ENCODE data around the gene ZNF530. TPM values are rescaled to one million over a fixed set of nuclear protein-coding genes. Genes with fewer than 3 reads are reported as not detected.

Gene ZNF530
- total and polyA plus RNA-seq, 2 donors (not counting 1 experiment from before 2014, with no cell fraction given), result 4.3 to 11.2 TPM

DNA sequence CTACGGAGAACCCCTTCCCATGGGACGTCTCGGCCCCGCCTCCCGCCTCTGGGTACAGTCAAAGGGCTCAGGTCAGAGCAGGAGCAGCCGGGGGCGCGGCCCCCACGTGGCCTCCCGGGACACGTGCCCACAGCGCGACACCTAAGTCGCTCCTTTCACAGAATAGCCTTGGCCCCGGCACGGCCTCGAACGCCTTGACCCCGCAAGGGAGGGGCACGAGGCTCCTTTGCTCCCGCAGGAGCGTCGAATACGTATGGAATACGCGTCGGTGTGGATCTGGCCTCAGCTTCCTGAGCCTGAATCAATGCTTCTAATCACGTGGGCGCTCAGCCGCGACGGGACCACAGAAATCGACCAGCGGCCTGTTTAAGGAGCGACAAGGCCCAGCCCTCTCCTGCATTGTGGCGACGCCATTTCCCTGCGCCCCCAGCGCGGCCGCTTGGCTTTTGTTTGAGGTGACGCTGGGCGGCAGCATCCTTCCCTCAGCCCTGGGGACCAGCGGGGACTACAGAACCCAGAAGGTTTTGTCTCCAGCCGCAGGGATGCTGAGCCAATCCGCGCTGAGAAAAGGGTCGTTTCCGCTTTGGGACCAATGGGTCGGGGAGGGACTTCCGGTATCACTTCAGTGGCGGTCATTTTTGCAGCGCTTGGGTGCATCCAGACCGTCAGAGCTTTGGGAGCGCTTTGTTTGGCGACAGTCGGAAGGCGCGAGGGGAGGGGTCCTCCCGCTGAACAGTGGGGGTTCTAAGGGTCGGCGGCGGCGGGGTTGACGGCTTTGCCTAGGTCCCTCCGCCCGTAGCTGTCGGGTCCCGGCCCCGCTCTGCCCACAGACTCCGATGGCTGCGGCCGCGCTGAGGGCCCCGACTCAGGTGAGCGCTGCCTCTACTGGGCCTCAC is 15.9 kb upstream of the ZNF530 start, which contains the start of gene ZIK1:
Gene ZIK1 (plus strand): TSS at position 625 of the 896 bp plus-strand sequence. CDS start 212 bp downstream, at position 837.
- Mint-ChIP-seq H3K9me3 (ENCODE audit: insufficient read depth) (peaks cover 14% of the 10 kb centered on the region), H3K27ac (peak within 1 kb of the TSS; percentile 96), H3K27me3 (no peaks in the 10 kb centered on the region), H3K4me3 (peak within 1 kb of the TSS; percentile 99), H3K4me1 (peaks cover 21% of the 10 kb centered on the region)
- ATAC-seq (ENCODE audit: low read depth) (peak; percentile 89), DNase-seq (peak; percentile 96)
- peaks cover 20 to 27% of the 10 kb centered on the region in 2 donors for H3K4me1 ChIP-seq (ENCODE audit: control insufficient read depth in 2 of 2, insufficient read depth in 2 of 2, low read length in 2 of 2)
- peak within 1 kb of the TSS; percentile 70 to 92 (median 77) for H3K4me3 ChIP-seq (ENCODE audit: control extremely low read depth in 1 of 5, extremely low read depth in 1 of 5, insufficient read depth in 1 of 5, low read depth in 2 of 5, low read length in 4 of 5)
- H3K9me3 ChIP-seq (ENCODE audit: control extremely low read depth in 1 of 3, control insufficient read depth in 2 of 3, insufficient read depth in 1 of 3, low read length in 2 of 3), result peaks cover under 1 to 60% (median 30%) of the 10 kb centered on the region in 3 donors
- no peaks in the 10 kb centered on the region for H4K20me1 ChIP-seq (ENCODE audit: control insufficient read depth, insufficient read depth, low read length, poor library complexity, severe bottlenecking)
- peaks cover 32% of the 10 kb centered on the region for H3K79me2 ChIP-seq (ENCODE audit: control insufficient read depth, insufficient read depth, low read length)
- ChIA-PET CTCF (no interaction called here), POLR2A (interaction anchor here (1.0 kb wide), 1 partner anchor 47 kb away, joined by 4 read pairs; no protein-coding TSS in a partner anchor)
- H3K36me3 ChIP-seq (replicated peaks in 1 of 2; ENCODE audit: control extremely low read depth in 1 of 2, control insufficient read depth in 1 of 2, extremely low read depth in 1 of 2, insufficient read depth in 2 of 2, low read length in 1 of 2), result peaks cover 4 to 16% of the 10 kb centered on the region in 2 experiments
- peak within 1 kb of the TSS; percentile 98 for H2AFZ ChIP-seq (ENCODE audit: insufficient read depth, low read depth, low read length, poor library complexity, severe bottlenecking)
- TF ChIP-seq, protein P1, sequence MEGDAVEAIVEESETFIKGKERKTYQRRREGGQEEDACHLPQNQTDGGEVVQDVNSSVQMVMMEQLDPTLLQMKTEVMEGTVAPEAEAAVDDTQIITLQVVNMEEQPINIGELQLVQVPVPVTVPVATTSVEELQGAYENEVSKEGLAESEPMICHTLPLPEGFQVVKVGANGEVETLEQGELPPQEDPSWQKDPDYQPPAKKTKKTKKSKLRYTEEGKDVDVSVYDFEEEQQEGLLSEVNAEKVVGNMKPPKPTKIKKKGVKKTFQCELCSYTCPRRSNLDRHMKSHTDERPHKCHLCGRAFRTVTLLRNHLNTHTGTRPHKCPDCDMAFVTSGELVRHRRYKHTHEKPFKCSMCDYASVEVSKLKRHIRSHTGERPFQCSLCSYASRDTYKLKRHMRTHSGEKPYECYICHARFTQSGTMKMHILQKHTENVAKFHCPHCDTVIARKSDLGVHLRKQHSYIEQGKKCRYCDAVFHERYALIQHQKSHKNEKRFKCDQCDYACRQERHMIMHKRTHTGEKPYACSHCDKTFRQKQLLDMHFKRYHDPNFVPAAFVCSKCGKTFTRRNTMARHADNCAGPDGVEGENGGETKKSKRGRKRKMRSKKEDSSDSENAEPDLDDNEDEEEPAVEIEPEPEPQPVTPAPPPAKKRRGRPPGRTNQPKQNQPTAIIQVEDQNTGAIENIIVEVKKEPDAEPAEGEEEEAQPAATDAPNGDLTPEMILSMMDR (IDR thresholded peaks at IDR 0.05), result no peak
- no peak for TF ChIP-seq EZH2 (IDR thresholded peaks at IDR 0.05; ENCODE audit: borderline replicate concordance, insufficient read depth, low read depth, low read length, poor library complexity, severe bottlenecking)
- peak within 1 kb of the TSS; percentile 86 to 88 for H3K27ac ChIP-seq (ENCODE audit: low read length in 2 of 2)
- intact Hi-C loops (cut with micrococcal nuclease), result loop anchor here (1.0 to 10.0 kb wide), 3 partner anchors 31 to 571 kb away; partner anchors contain the start of genes ZNF134, ZNF329 and ZNF551
- peak within 1 kb of the TSS; percentile 92 for H3K4me2 ChIP-seq (replicated peaks; ENCODE audit: low read depth, low read length, poor library complexity, severe bottlenecking)
- peak within 1 kb of the TSS; percentile 83 for H3K9ac ChIP-seq (ENCODE audit: low read length)
- H3K27me3 ChIP-seq (replicated peaks in 1 of 4; ENCODE audit: control extremely low read depth in 1 of 4, control insufficient read depth in 3 of 4, insufficient read depth in 4 of 4, low read length in 3 of 4), result no peaks in the 10 kb centered on the region
- 7% methylated on average over 74 of the region's 76 CpGs for WGBS (ENCODE audit: insufficient coverage)
